ENCODE measurements around the gene F2R. TPM values are rescaled to one million over a fixed set of nuclear protein-coding genes. Genes with fewer than 3 reads are reported as not detected.

Gene F2R
- total and polyA plus RNA-seq, 2 of the 8 experiments (the other 6 are each of a cell fraction or from before 2014, with no cell fraction given) = 23.8 to 29.1 TPM

DNA sequence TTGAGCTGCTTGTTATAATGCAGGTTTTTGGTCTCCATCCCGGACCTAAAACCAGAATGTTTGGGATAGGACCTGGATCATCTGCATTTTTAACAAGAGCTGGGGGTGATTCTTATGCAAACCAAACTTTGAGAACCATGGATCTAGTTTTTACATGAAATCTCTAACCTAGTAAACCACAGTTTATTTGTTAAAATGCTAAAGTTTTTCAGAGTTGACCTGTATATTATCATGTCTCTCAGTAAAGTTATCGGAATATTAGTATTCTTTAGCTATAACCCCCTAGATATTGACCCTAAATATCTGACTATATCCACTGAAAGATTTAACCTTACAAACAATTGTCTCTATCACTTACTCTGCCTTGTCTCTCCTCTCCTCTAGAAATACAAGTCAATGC is 28.7 kb downstream of the F2R start:
- Histone ChIP-seq H2AK5ac (ENCODE audit: low read depth, low read length) (no peak overlapping the region), H3K56ac (replicated peaks; ENCODE audit: insufficient read length, low read depth, low read length) (no peak overlapping the region), H3K14ac (ENCODE audit: insufficient read length) (no peak overlapping the region), H2BK15ac (ENCODE audit: low read length) (no peak overlapping the region), H3K4me3 (ENCODE audit: extremely low read depth in 1 of 4, insufficient read depth in 2 of 4, low read depth in 3 of 4, low read length in 4 of 4) (no peak overlapping the region), H2BK120ac (replicated peaks; ENCODE audit: low read depth, low read length) (no peak overlapping the region), H2BK12ac (ENCODE audit: low read depth, low read length) (no peak overlapping the region), H3K23ac (ENCODE audit: insufficient read length) (no peak overlapping the region), H3K9ac (replicated peaks in 1 of 4; ENCODE audit: extremely low read depth in 1 of 4, low read depth in 3 of 4, low read length in 3 of 4) (no peak overlapping the region), H3K9me3 (ENCODE audit: insufficient read depth in 2 of 2, low read depth in 1 of 2, low read length in 1 of 2) (no peaks in the 10 kb centered on the region), H2BK5ac (ENCODE audit: low read depth, low read length) (no peak overlapping the region), H3K27me3 (replicated peaks in 1 of 4; ENCODE audit: control insufficient read depth in 3 of 4, extremely low read depth in 1 of 4, insufficient read depth in 3 of 4, low read length in 3 of 4) (no peaks in the 10 kb centered on the region), H4K20me1 (replicated peaks in 1 of 2; ENCODE audit: control insufficient read depth in 1 of 2, insufficient read depth in 2 of 2, low read length in 2 of 2) (no peaks in the 10 kb centered on the region), H3K23me2 (ENCODE audit: low read depth, low read length) (no peaks in the 10 kb centered on the region), H2BK20ac (ENCODE audit: low read length) (no peak overlapping the region), H3K36me3 (ENCODE audit: control insufficient read depth in 2 of 4, insufficient read depth in 4 of 4, low read length in 3 of 4) (no peaks in the 10 kb centered on the region), H2AFZ (ENCODE audit: low read length) (no peak overlapping the region), H4K5ac (ENCODE audit: insufficient read length, low read depth, low read length) (no peak overlapping the region), H3K4me1 (replicated peaks in 1 of 4; ENCODE audit: control insufficient read depth in 3 of 4, insufficient read depth in 4 of 4, low read length in 3 of 4) (no peaks in the 10 kb centered on the region), H3K4me2 (ENCODE audit: insufficient read depth in 1 of 2, low read depth in 2 of 2, low read length in 2 of 2) (no peak overlapping the region), H4K8ac (ENCODE audit: extremely low read depth, insufficient read depth, low read length) (no peak overlapping the region), H3K18ac (ENCODE audit: extremely low read depth, low read length) (no peak overlapping the region), H3K79me2 (ENCODE audit: control insufficient read depth in 1 of 2, insufficient read depth in 2 of 2, low read length in 2 of 2) (no peaks in the 10 kb centered on the region), H3K27ac (ENCODE audit: low read depth, low read length) (no peak overlapping the region), H3K79me1 (ENCODE audit: low read depth, low read length) (no peaks in the 10 kb centered on the region; the same call in 1 of the 2 replicates), H3K4ac (replicated peaks; ENCODE audit: insufficient read length, low read depth, low read length) (no peak overlapping the region), H4K91ac (replicated peaks; ENCODE audit: insufficient read length, low read length) (no peak overlapping the region)
- DNase-seq (ENCODE audit: low read depth in 1 of 2, low spot score in 2 of 2) (no peak), FAIRE-seq (no peak)
- 80% methylated on average over 2 of the region's 2 CpGs; no CpG with 5 or more reads in 1 of the 2 experiments for WGBS, 2 experiments (ENCODE audit: extremely low coverage in 1 of 2, insufficient coverage in 1 of 2, insufficient read length in 1 of 2, insufficient replicate concordance in 2 of 2, low coverage in 1 of 2, low lambda C conversion rate in 2 of 2, missing lambda C conversion rate in 1 of 2)
- ChIA-PET POLR2A (ENCODE audit: partially characterized antibody) (no interaction called here), CTCF (ENCODE audit: partially characterized antibody) (interaction anchor here (0.9 to 1.4 kb wide), 5 partner anchors 10 to 143 kb away, joined by 3 to 5 read pairs (median 3); no protein-coding TSS in a partner anchor)
- TF ChIP-seq GABPA (IDR thresholded peaks at IDR 0.05; ENCODE audit: borderline replicate concordance, insufficient read depth, low read length) (no peak), CHD1 (IDR thresholded peaks at IDR 0.05; ENCODE audit: low read depth, low read length) (no peak), HDAC6 (IDR thresholded peaks at IDR 0.05; ENCODE audit: low read depth, low read length) (no peak), PHF8 (conservative IDR thresholded peaks at IDR 0.05; ENCODE audit: low read depth, low read length) (no peak), CTBP2 (IDR thresholded peaks at IDR 0.05; ENCODE audit: borderline replicate concordance, insufficient read depth, insufficient read length, low read length) (no peak), ZNF274 (IDR thresholded peaks at IDR 0.05; ENCODE audit: borderline replicate concordance, extremely low read depth, low read length) (no peak)
- TF ChIP-seq, protein P1, sequence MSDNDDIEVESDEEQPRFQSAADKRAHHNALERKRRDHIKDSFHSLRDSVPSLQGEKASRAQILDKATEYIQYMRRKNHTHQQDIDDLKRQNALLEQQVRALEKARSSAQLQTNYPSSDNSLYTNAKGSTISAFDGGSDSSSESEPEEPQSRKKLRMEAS (IDR thresholded peaks at IDR 0.05) = no peak
- TF ChIP-seq, protein P2, sequence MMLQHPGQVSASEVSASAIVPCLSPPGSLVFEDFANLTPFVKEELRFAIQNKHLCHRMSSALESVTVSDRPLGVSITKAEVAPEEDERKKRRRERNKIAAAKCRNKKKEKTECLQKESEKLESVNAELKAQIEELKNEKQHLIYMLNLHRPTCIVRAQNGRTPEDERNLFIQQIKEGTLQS (IDR thresholded peaks at IDR 0.05; ENCODE audit: insufficient read depth, low read depth, low read length) = no peak

Data from H1 (cell line).